ENCODE data around the gene ELN. TPM values are rescaled to one million over a fixed set of nuclear protein-coding genes. Genes with fewer than 3 reads are reported as not detected.

Gene ELN
- total and polyA plus RNA-seq, 2 experiments from 2014 or later = 539 to 698 TPM

GRCh38 chr7:73992101-73992562, 35.8 kb upstream of the ELN start:
- peaks cover 20% of the 10 kb centered on the region for H3F3A ChIP-seq (ENCODE audit: insufficient read depth)
- peak overlapping the region; percentile 9 for H3K4me2 ChIP-seq (ENCODE audit: unreplicated experiment)
- no peaks in the 10 kb centered on the region for H3K36me3 ChIP-seq (ENCODE audit: low read depth)
- in situ Hi-C loops (cut with MboI) = no loop called here
- TF ChIP-seq EZH2 (IDR thresholded peaks at IDR 0.05; ENCODE audit: insufficient read depth, poor library complexity, severe bottlenecking) (no peak), EZH2phosphoT487 (IDR thresholded peaks at IDR 0.05; ENCODE audit: insufficient read depth, low read depth) (no peak)
- peak; percentile 93 for DNase-seq
- H3K9me3 ChIP-seq (ENCODE audit: low read depth) = no peaks in the 10 kb centered on the region
- H3K79me2 ChIP-seq (ENCODE audit: insufficient read depth) = no peaks in the 10 kb centered on the region
- H2AFZ ChIP-seq = peak overlapping the region; percentile 54; the same call in 1 of the 2 replicates
- H4K20me1 ChIP-seq (ENCODE audit: insufficient read depth) = no peaks in the 10 kb centered on the region
- no peaks in the 10 kb centered on the region for H3K9me2 ChIP-seq (ENCODE audit: insufficient read depth)
- no peak overlapping the region for H3K4me3 ChIP-seq
- H3K27me3 ChIP-seq (replicated peaks; ENCODE audit: insufficient read depth) = no peaks in the 10 kb centered on the region
- peak overlapping the region; percentile 62 for H3K9ac ChIP-seq
- H3K27ac ChIP-seq = peak overlapping the region; percentile 92
- H3K4me1 ChIP-seq (ENCODE audit: insufficient read depth) = peaks cover 21% of the 10 kb centered on the region
- WGBS, 2 experiments (ENCODE audit: low coverage in 1 of 2, low lambda C conversion rate in 2 of 2, missing lambda C conversion rate in 2 of 2) = 4 to 5% methylated on average over 18 of the region's 18 CpGs

GRCh38 chr7:73994023-73994422, 34.0 kb upstream of the ELN start:
- Histone ChIP-seq H3K9me3 (ENCODE audit: low read depth) (no peaks in the 10 kb centered on the region), H3K4me3 (no peak overlapping the region), H3K4me2 (ENCODE audit: unreplicated experiment) (no peak overlapping the region), H4K20me1 (ENCODE audit: insufficient read depth) (no peaks in the 10 kb centered on the region), H3K36me3 (ENCODE audit: low read depth) (no peaks in the 10 kb centered on the region), H3K9me2 (ENCODE audit: insufficient read depth) (no peaks in the 10 kb centered on the region), H3K9ac (no peak overlapping the region), H3F3A (ENCODE audit: insufficient read depth) (peaks cover 20% of the 10 kb centered on the region), H3K4me1 (ENCODE audit: insufficient read depth) (peaks cover 25% of the 10 kb centered on the region), H3K27me3 (replicated peaks; ENCODE audit: insufficient read depth) (no peaks in the 10 kb centered on the region), H3K79me2 (ENCODE audit: insufficient read depth) (no peaks in the 10 kb centered on the region), H2AFZ (no peak overlapping the region), H3K27ac (no peak overlapping the region)
- TF ChIP-seq EZH2 (IDR thresholded peaks at IDR 0.05; ENCODE audit: insufficient read depth, poor library complexity, severe bottlenecking) = no peak
- TF ChIP-seq EZH2phosphoT487 (IDR thresholded peaks at IDR 0.05; ENCODE audit: insufficient read depth, low read depth) = no peak
- in situ Hi-C loops (cut with MboI) = no loop called here
- WGBS, 2 experiments (ENCODE audit: low coverage in 1 of 2, low lambda C conversion rate in 2 of 2, missing lambda C conversion rate in 2 of 2) = 91 to 93% methylated on average over 7 of the region's 7 CpGs
- DNase-seq = no peak

- H4K20me1 ChIP-seq (ENCODE audit: insufficient read depth) = no peaks in the 10 kb centered on the region
- H3K4me1 ChIP-seq (ENCODE audit: insufficient read depth) = peaks cover 30% of the 10 kb centered on the region
- no peaks in the 10 kb centered on the region for H3K27me3 ChIP-seq (replicated peaks; ENCODE audit: insufficient read depth)
- no peak overlapping the region for H3K4me3 ChIP-seq
- TF ChIP-seq EZH2phosphoT487 (IDR thresholded peaks at IDR 0.05; ENCODE audit: insufficient read depth, low read depth) (no peak), EZH2 (IDR thresholded peaks at IDR 0.05; ENCODE audit: insufficient read depth, poor library complexity, severe bottlenecking) (no peak)
- no peaks in the 10 kb centered on the region for H3K9me2 ChIP-seq (ENCODE audit: insufficient read depth)
- in situ Hi-C loops (cut with MboI) = no loop called here
- no peaks in the 10 kb centered on the region for H3K79me2 ChIP-seq (ENCODE audit: insufficient read depth)
- H3K4me2 ChIP-seq (ENCODE audit: unreplicated experiment) = peak overlapping the region; percentile 19
- DNase-seq = no peak
- peak overlapping the region; percentile 10; the same call in 1 of the 2 replicates for H3K9ac ChIP-seq
- peak overlapping the region; percentile 52 for H3K27ac ChIP-seq
- peaks cover 20% of the 10 kb centered on the region for H3F3A ChIP-seq (ENCODE audit: insufficient read depth)
- H2AFZ ChIP-seq = no peak overlapping the region
- no peaks in the 10 kb centered on the region for H3K9me3 ChIP-seq (ENCODE audit: low read depth)
- H3K36me3 ChIP-seq (ENCODE audit: low read depth) = no peaks in the 10 kb centered on the region
Measured at GRCh38 chr7:73994761-73995160, 33.2 kb upstream of the ELN start.

DNA sequence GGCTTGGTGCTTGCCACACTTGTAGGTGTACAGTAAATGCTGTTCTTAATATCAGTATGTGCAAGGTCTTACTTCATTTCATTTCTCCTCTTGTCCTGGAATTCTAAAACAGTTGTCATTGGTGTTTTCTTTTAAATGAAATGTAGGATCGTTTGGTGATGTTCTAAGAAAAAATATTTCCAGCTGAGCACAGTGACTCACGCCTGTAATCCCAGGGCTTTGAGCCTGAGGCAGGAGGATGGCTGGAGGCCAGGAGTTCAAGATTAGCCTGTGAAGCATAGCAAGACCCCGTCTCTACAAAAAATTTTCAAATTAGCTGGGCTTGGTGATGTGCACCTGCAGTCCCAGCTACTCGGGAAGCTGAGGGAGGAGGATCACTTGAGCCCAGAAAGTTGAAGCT, 32.6 kb upstream of the ELN start:
- DNase-seq = peak; percentile 81
- Histone ChIP-seq H2AFZ (no peak overlapping the region), H3K27ac (peak overlapping the region; percentile 52), H3K9ac (peak overlapping the region; percentile 10; the same call in 1 of the 2 replicates), H3K27me3 (replicated peaks; ENCODE audit: insufficient read depth) (no peaks in the 10 kb centered on the region), H3F3A (ENCODE audit: insufficient read depth) (peaks cover 20% of the 10 kb centered on the region), H4K20me1 (ENCODE audit: insufficient read depth) (no peaks in the 10 kb centered on the region), H3K4me3 (no peak overlapping the region), H3K9me2 (ENCODE audit: insufficient read depth) (no peaks in the 10 kb centered on the region), H3K4me2 (ENCODE audit: unreplicated experiment) (peak overlapping the region; percentile 19), H3K4me1 (ENCODE audit: insufficient read depth) (peaks cover 31% of the 10 kb centered on the region), H3K9me3 (ENCODE audit: low read depth) (no peaks in the 10 kb centered on the region), H3K36me3 (ENCODE audit: low read depth) (no peaks in the 10 kb centered on the region), H3K79me2 (ENCODE audit: insufficient read depth) (no peaks in the 10 kb centered on the region)
- 24 to 36% methylated on average over 4 of the region's 4 CpGs for WGBS, 2 experiments (ENCODE audit: low coverage in 1 of 2, low lambda C conversion rate in 2 of 2, missing lambda C conversion rate in 2 of 2)
- in situ Hi-C loops (cut with MboI) = no loop called here
- TF ChIP-seq EZH2 (IDR thresholded peaks at IDR 0.05; ENCODE audit: insufficient read depth, poor library complexity, severe bottlenecking) (no peak), EZH2phosphoT487 (IDR thresholded peaks at IDR 0.05; ENCODE audit: insufficient read depth, low read depth) (no peak)
